OCI-LY7 (cell line): Measurements from ENCODE around the gene PFKP. TPM values are rescaled to one million over a fixed set of nuclear protein-coding genes. Genes with fewer than 3 reads are reported as not detected.
A peak's percentile ranks its signal among the peaks of the same experiment; 100 is the strongest.

Experiments
- BruUV-seq: library from RNA; stranded (reverse); fragments of 400-500 nt; replicated peaks from 2 replicates; lab custom pipeline; 2021; lab: Mats Ljungman, UMichigan
- CTCF ChIA-PET: fragments of 300-600 bp; sonication (Branson Sonifier 250); formaldehyde crosslinking; loops from one replicate; lab custom pipeline; 2022; ENCODE audit warnings: antibody characterized with exemption; ENCODE audit not compliant: unreplicated experiment; lab: Charles Lee
- POLR2A ChIA-PET: fragments of 300-600 bp; sonication (Branson Sonifier 250); formaldehyde crosslinking; loops from one replicate; lab custom pipeline; 2022; ENCODE audit warnings: antibody characterized with exemption; lab: Charles Lee
- DNase-seq: peaks from one replicate; pipeline ENCODE4 v3.0.0-alpha.2; 2015; ENCODE audit warnings: low spot score
- H2AFZ ChIP-seq: fragments of 200-600 bp; sonication (generic), shearing (Covaris generic); 2 replicates; pipeline ENCODE4 v1.6.1; 2014; ENCODE audit warnings: mild to moderate bottlenecking, antibody characterized with exemption, low read length, moderate library complexity
- H3K27ac ChIP-seq: fragments of 200-600 bp; sonication (generic); 2 replicates; pipeline ENCODE4 v1.5.1; 2014; ENCODE audit warnings: mixed run types, low read depth, mild to moderate bottlenecking, moderate library complexity, low read length, inconsistent platforms; ENCODE audit not compliant: poor library complexity, severe bottlenecking
- H3K36me3 ChIP-seq: fragments of 200-600 bp; sonication (generic); 2 replicates; pipeline ENCODE4 v1.6.1; 2014; ENCODE audit warnings: mild to moderate bottlenecking, antibody characterized with exemption, low read length, moderate library complexity, mixed read lengths; ENCODE audit not compliant: insufficient read depth
- H3K4me1 ChIP-seq: fragments of 200-600 bp; sonication (generic); 2 replicates; pipeline ENCODE4 v1.5.1; 2014; ENCODE audit warnings: mild to moderate bottlenecking, low read length; ENCODE audit not compliant: insufficient read depth, poor library complexity, severe bottlenecking
- H3K4me2 ChIP-seq: fragments of 200-600 bp; sonication (generic); 2 replicates; pipeline ENCODE4 v1.6.1; 2014; ENCODE audit warnings: mild to moderate bottlenecking, low read length
- H3K4me3 ChIP-seq: fragments of 200-600 bp; sonication (generic); 2 replicates; pipeline ENCODE4 v1.5.1; 2014; ENCODE audit warnings: mild to moderate bottlenecking, low read depth, low read length; ENCODE audit not compliant: poor library complexity, severe bottlenecking
- H3K79me2 ChIP-seq: fragments of 200-600 bp; sonication (generic); 2 replicates; pipeline ENCODE4 v1.6.1; 2016; ENCODE audit warnings: low read depth, mild to moderate bottlenecking, low read length, moderate library complexity, mixed read lengths; ENCODE audit not compliant: insufficient read depth
- H3K9me2 ChIP-seq: fragments of 200-600 bp; sonication (generic); 2 replicates; pipeline ENCODE4 v1.6.1; 2016; ENCODE audit warnings: mild to moderate bottlenecking, low read length, mixed read lengths; ENCODE audit not compliant: insufficient read depth
- H3K9me3 ChIP-seq: fragments of 200-600 bp; sonication (generic); 2 replicates; pipeline ENCODE4 v1.6.1; 2014; ENCODE audit warnings: mild to moderate bottlenecking, mixed run types, low read length, mixed read lengths
- H4K20me1 ChIP-seq: fragments of 200-600 bp; sonication (generic); 2 replicates; pipeline ENCODE4 v1.6.1; 2014; ENCODE audit warnings: mild to moderate bottlenecking, antibody characterized with exemption, low read length, moderate library complexity, mixed read lengths; ENCODE audit not compliant: insufficient read depth
- CTCF ChIP-seq: fragments of 200-600 bp; sonication (generic); conservative IDR thresholded peaks from 2 replicates; pipeline ENCODE4 v1.5.1; 2014; ENCODE audit warnings: mild to moderate bottlenecking, antibody characterized with exemption, low read length, moderate library complexity, mixed read lengths
- EZH2phosphoT487 ChIP-seq: fragments of 200-600 bp; sonication (generic); IDR thresholded peaks from 2 replicates; pipeline ENCODE4 v1.6.1; 2018; ENCODE audit warnings: low read depth, borderline replicate concordance, mild to moderate bottlenecking, mixed run types, antibody characterized with exemption, low read length, moderate library complexity, mixed read lengths
- intact Hi-C: fragments of 100-400 bp; cut with micrococcal nuclease; formaldehyde crosslinking; loops from one replicate; pipeline ENCODE4 v1.10.0; 2022; ENCODE audit not compliant: unreplicated experiment
- total RNA-seq, 2 experiments: library from RNA; depleted of rRNA in 1 of 2; stranded (reverse); fragments of >200 nt in 1 of 2; shearing (Covaris generic) in 1 of 2; gene quantifications; 2 replicates each; pipeline ENCODE4 v1.2.3, GENCODE V29; 2014 to 2022

The PFKP gene
- total RNA-seq, 2 experiments from 2014 or later, result 85.4 to 154 TPM

DNA sequence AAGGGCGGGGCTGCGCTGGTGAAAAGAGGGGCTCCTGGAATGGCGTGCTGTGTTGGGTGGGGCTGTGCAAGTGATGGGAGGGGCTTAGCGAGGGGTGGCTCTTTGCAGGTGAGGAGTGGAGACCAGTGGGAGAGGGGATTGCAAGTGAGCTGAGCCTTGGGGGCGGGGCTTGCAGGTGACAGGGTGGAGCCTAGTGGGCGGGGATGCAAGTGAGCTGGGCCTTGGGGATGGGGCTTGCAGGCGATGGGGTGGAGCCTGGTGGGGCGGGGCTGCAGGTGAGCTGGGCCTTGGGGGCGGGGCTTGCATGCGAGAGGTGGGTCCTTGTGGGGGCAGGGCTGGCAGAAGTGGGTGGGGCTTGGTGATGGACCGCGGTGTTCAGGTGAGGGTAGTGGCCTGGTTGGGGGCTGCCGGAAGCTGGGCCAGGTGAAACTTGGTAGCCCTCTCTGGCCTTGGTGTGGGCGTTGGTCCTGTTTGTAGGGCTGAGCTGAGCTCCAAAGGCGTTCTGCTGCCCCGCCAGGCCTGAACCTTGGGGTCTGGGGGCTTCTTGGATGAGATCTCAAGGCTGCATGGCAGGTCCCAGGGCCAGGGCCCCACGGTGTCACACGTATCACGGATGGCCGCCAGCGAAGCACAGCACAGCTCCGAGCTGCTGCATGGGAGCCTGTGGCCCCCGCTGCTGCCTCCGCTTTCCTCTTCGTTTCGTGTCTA lies 106.0 kb downstream of the PFKP start:
- peaks cover 6% of the 10 kb centered on the region; the same call in 1 of the 2 replicates for H3K79me2 ChIP-seq
- H3K9me2 ChIP-seq, result no peaks in the 10 kb centered on the region
- peaks cover 7% of the 10 kb centered on the region for H3K4me1 ChIP-seq
- ChIA-PET POLR2A (interaction anchor here (0.7 to 1.5 kb wide), 6 partner anchors 9 to 689 kb away, joined by 3 to 5 read pairs (median 4); no protein-coding TSS in a partner anchor), CTCF (interaction anchor here (0.6 to 1.1 kb wide), 2 partner anchors 8 to 70 kb away, joined by 3 to 4 read pairs; no protein-coding TSS in a partner anchor)
- peak overlapping the region; percentile 64 for H3K4me3 ChIP-seq
- BruUV-seq, result no TSS peak
- no peaks in the 10 kb centered on the region for H3K9me3 ChIP-seq
- DNase-seq, result peak; percentile 86
- H2AFZ ChIP-seq, result no peak overlapping the region; the same call in 1 of the 2 replicates
- peak overlapping the region; percentile 54 for H3K4me2 ChIP-seq
- no peaks in the 10 kb centered on the region for H4K20me1 ChIP-seq
- no peak for TF ChIP-seq CTCF
- no peak for TF ChIP-seq EZH2phosphoT487
- intact Hi-C loops, result loop anchor here (2.0 kb wide), 1 partner anchor 105 kb away; no protein-coding TSS in a partner anchor
- peaks cover 16% of the 10 kb centered on the region for H3K36me3 ChIP-seq
- no peak overlapping the region for H3K27ac ChIP-seq

- no peaks in the 10 kb centered on the region for H4K20me1 ChIP-seq
- ChIA-PET CTCF (no interaction called here), POLR2A (interaction anchor here (0.6 kb wide), 1 partner anchor 372 kb away, joined by 4 read pairs; no protein-coding TSS in a partner anchor)
- DNase-seq, result no peak
- H3K4me2 ChIP-seq, result no peak overlapping the region
- no peak overlapping the region for H2AFZ ChIP-seq
- H3K4me1 ChIP-seq, result no peaks in the 10 kb centered on the region
- H3K36me3 ChIP-seq, result no peaks in the 10 kb centered on the region
- H3K4me3 ChIP-seq, result no peak overlapping the region
- no TSS peak for BruUV-seq
- H3K27ac ChIP-seq, result no peak overlapping the region
- H3K9me3 ChIP-seq, result no peaks in the 10 kb centered on the region
- TF ChIP-seq CTCF (no peak), EZH2phosphoT487 (no peak)
- intact Hi-C loops, result no loop called here
- H3K79me2 ChIP-seq, result no peaks in the 10 kb centered on the region
- no peaks in the 10 kb centered on the region for H3K9me2 ChIP-seq
Measured at GRCh38 chr10:3178042-3178441, 110.7 kb downstream of the PFKP start.

DNA sequence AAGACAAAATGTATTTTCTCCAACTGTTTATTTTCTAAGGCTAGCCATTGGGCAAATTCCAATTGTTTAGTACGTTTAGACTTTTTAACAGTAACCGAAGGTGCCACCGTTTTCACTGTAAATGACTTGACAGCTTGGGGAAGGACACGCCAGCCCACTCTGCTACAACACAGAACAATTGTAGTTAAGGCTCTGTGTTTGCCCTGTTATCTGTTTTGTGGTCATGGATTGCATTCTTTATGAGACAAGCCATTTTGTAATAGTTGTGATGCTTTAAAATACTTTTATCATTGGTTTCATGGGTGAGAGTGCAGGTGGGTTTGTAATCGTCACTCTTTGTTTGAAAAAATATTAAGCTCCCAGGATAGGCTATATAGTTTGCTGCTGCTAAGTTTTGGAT lies 111.8 kb downstream of the PFKP start:
- Histone ChIP-seq H3K79me2 (no peaks in the 10 kb centered on the region), H3K27ac (no peak overlapping the region), H2AFZ (no peak overlapping the region), H3K9me2 (no peaks in the 10 kb centered on the region), H3K4me3 (no peak overlapping the region), H3K4me1 (no peaks in the 10 kb centered on the region), H4K20me1 (no peaks in the 10 kb centered on the region), H3K9me3 (no peaks in the 10 kb centered on the region), H3K4me2 (no peak overlapping the region), H3K36me3 (no peaks in the 10 kb centered on the region)
- TF ChIP-seq CTCF (no peak), EZH2phosphoT487 (no peak)
- ChIA-PET POLR2A (no interaction called here), CTCF (no interaction called here)
- intact Hi-C loops, result no loop called here
- no TSS peak for BruUV-seq
- no peak for DNase-seq
